Adrenal gland (tissue), 5 donors: ENCODE results near the gene DDI2.

Experiments used
- CTCF ChIP-seq, 6 experiments: fragments of 450-650 bp in 4 of 6; fragments of 200-600 bp in 2 of 6; sonication (generic) in 1 of 6; IDR thresholded peaks; 1 replicate in 5 of 6; 2 replicates in 1 of 6; pipeline versions ENCODE4 v1.5.1 to v1.8.0; 2016 to 2021; ENCODE audit warnings: antibody characterized with exemption in 6 of 6, mild to moderate bottlenecking in 2 of 6, moderate library complexity in 1 of 6
- POLR2A ChIP-seq, 2 donors: fragments of 450-650 bp; IDR thresholded peaks; one replicate each; pipeline ENCODE4 v1.6.1; 2017; ENCODE audit warnings: antibody characterized with exemption in 2 of 2, mild to moderate bottlenecking in 2 of 2, moderate library complexity in 1 of 2
- donor health status: DM: no; HTN: no; CAD: no.

- TF ChIP-seq CTCF (IDR thresholded peaks at IDR 0.05) (no peak), POLR2A (IDR thresholded peaks at IDR 0.05) (no peak)
These were observed 65.7 kb downstream of the DDI2 start for GRCh38 chr1:15682936-15683341.
